Fibroblast of the conjunctiva (primary cell): Measurements from ENCODE around the gene TCF20.

Source experiments
- DNase-seq: peaks from one replicate; pipeline ENCODE4 v3.0.0-alpha.2; 2010; ENCODE audit warnings: low read depth

TCF20 gene

DNA sequence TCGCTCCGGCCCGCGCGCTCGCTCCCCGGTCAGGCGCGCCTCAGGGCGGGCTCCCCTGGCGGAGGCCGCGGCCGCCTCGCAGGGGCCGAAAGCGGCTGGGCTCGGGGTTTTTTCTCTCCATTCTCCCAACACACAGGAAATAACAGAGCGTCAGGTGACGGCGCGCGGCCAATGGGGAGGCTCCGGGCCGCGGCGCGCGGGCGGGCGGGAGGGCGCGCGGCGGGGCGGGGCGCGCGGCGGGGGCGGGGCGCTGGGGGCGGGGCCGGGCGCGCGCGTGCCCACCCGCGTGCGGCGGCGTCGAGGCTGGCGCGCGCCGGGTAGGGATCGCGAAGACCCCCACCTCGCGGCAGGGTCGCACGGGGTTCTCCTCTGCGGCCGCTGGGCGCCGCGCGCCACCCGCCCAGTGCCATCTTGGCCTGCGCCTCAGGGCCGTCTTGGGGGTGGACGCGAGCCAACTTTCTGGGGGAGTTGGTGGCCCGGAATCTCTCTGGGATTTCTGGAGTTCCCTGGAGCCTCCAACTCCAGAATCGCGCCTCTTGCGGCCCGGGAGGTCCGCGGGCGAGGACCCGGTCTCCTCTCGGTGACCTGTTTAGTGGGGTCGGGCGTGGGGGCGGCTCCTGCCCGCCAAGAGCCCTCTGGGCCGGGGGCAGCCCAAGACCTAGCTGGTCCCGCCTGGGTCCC, at the start of gene TCF20:
TCF20 (minus strand) TSS at position 144 of the 681 bp plus-strand sequence. CDS start 55,348 bp downstream, outside the sequence.
- DNase-seq, result no peak

- DNase-seq, result no peak
Observed at GRCh38 chr22:42319386-42319785, 48.9 kb upstream of the TCF20 start.

GRCh38 chr22:42318967-42319366, 48.5 kb upstream of the TCF20 start:
- no peak for DNase-seq

DNA sequence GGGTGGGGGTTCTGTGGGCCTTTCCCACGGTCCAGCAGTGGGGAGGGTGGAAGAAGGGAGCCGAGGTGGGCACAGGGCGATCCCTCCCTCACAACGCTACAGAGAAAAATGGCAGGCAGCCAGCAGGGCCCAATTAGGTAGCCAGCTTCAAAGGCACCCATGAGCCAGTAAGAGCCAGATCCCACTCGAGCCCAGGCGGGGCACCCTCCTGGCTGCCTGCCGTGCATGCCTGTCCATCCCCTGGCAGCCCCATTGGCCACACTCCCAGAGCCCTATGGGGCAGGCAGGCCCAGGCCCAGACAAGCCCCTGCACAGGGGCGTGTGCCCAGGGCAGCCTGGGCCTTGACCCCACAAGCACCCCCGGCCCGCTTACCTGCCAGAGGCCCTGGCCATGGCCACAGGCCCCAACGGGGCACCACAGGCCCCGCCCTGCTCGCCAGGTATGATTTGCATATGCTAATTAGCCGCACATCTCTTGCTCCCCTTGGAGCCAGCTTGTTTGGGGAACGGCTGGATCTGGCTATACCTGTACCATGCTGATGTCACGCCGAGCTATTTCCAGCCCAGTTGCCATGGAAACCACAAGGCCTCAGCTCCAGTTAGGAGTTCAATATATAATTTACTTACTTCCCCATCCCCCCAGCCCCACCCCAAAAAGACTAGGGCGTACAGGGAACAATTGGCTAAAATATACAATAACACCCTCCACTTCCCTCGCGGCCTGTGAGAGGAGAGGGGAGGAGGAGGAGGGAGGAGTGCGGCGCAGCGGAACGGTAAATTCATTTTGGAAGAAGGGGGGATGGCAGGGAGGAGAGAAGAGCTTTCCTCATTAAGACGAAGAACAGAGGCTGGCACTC, 47.5 kb upstream of the TCF20 start:
- DNase-seq, result no peak

DNA sequence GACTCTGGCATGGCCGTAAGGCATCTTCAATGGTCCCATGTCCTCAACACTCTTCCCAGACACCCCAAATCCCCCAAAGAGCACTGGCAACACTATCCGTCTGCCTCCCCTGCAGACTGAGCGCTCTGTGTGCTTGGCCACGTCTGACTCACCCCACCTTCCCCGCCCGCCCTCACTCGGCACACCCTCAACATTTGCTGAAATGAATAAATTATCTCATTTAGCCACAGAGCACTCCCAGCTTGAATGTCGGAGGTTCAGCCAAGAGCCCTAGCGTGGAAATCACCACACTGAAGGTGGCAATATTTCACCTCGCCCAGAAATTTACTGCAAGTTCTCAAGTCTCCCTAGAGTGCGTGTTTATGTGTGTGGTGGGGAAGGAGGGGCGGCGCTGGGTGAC, 46.6 kb upstream of the TCF20 start:
- DNase-seq, result no peak

GRCh38 chr22:42315392-42315756, 44.9 kb upstream of the TCF20 start:
- no peak for DNase-seq

GRCh38 chr22:42314709-42315391, 44.4 kb upstream of the TCF20 start:
- no peak for DNase-seq

DNA sequence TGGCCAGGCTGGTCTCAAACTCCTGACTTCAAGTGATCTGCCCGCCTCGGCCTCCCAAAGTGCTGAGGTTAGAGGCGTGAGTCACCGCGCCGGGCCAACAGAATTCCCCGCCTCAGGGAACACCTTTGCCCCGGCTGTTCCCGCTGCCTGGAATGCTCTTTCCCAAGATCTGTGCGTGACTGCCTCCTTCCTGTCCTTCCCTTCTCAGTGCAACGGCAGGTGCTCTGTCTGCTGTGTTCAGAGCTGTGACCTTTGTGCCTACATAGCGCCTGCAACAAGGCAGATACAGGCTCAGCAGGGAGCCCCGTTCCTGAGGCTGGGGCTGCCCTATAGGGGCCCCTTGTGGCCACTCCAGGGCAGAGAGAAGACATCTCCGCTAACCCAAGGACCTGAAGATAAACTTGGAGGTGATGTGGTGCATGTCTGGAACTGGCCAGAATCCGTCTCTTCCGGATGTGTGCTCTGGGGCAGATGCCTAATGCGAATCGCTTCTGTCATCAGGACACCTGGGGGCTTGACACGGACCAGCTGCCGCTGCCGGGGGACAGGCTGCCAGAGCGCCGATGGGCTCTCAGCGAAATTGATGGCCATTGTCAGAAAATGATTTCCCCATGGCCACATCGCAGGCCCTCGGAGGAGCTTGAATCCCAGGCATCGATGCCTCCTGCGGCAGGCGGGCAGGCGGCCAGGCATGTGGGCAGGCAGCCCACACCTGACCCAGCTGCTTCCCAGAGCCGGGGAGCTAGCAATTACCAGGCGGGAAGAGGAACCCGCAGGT, 43.5 kb upstream of the TCF20 start:
- DNase-seq, result no peak

DNA sequence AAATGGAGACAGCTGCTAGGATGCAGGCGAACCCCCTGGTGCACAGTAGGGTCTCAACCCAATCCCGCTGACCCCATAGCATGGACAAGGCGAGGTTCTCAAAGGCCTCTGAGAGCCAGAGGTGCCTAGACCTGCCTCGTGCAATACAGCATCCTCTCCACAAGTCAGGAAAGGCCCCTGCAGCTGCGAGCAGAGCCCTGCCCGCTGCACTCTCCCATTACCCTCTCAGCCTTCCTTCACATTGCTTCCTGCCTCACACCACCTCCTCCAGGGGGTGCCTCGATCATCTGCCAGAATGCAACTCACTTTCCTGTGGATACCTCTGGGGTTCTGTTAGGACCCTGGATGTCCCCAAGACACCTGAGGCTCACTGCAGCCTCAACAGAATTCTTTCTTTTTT, 42.8 kb upstream of the TCF20 start:
- DNase-seq, result no peak

GRCh38 chr22:42310291-42311015, 40.0 kb upstream of the TCF20 start:
- DNase-seq, result no peak

DNA sequence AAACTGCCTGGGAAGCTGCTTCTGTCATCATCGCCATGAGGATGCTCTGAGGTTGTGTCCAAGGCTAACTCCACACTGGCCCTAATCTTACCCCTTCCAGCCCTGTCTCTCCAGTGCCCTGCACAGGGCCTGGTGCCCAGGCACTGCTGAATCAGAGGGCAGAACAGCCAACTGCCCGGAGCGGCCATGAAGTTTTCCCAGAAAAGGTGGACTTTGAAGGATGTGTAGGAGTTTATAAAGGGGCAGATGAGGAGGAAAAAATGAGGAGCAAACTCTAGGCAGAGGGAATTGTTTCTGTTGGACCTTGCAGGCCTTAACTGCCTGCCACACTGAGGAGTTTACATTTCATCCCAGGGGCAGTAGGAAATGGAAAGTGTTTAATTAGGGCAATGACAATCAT, 39.4 kb upstream of the TCF20 start:
- no peak for DNase-seq

DNA sequence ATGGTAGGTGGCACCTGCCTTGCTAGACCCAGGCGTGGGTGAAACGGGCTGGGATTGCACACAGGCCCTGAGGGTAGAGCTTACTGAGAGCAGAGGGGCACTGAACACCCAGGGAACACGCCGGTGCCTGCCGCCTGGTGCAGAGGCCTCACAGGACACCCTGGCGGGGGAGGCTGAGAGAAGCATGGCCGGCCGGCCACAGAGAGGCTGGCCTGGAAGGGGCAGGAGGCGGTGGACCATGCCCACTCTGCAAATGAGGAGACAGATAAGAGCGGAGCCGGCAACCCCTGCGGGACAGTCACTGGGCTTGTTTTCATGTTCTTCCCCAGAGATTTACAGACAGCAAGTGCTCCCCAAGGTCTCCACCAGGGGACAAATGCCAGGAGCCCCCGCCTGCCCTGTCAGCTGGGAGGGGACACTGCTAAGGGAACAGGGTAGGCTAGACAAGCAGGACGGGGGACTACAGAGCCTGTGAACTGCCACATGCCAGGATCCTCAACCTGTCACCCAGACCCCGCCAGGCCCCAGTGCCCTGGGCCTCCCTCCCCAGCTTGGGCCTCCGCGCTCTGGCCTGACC, 38.5 kb upstream of the TCF20 start:
- DNase-seq, result no peak

- no peak for DNase-seq
Observed at GRCh38 chr22:42307806-42308563, 37.5 kb upstream of the TCF20 start.

DNA sequence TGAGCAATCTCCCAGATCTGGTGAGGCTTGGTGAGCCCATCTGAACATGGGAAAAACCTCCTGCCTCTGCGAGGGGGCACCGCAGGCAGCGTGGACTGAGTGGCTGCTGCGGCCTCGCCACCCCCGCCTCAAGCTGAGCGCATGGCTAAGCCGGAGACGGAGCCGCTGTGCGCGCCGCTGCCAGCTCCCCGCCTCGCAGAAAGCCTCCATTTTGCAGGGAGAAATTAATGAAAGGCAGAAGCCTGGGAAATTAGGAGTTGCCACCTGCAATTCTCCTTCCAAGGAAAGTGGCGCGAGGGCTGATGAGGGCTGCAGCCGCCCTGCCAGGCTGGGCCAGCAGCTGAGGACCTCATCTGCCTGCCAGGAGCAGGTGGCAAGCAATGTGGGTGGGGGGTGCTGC, 35.6 kb upstream of the TCF20 start:
- DNase-seq, result no peak

DNA sequence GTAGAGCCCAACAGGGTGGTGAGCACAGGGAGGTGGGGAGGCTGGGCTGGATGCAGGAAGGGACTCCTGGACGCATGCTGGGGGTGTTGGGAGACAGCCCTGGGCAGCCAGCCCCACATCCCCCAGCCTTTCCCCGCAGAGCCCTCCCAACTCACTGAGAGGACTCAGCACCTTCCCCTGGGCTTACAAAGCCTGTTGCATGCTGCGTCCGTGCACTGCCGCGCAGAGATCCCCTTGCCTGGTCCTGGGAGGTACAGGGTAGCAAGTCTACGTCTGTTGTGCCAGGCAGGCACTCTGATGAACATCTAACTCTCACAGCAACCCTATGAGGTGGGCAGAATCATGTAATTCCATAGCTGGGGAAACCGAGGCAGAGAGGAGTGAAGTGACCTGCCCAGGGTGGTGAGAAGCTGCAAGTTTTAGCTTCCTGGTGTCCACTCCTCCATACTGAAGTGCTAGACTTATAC, 33.9 kb upstream of the TCF20 start:
- DNase-seq, result no peak

DNA sequence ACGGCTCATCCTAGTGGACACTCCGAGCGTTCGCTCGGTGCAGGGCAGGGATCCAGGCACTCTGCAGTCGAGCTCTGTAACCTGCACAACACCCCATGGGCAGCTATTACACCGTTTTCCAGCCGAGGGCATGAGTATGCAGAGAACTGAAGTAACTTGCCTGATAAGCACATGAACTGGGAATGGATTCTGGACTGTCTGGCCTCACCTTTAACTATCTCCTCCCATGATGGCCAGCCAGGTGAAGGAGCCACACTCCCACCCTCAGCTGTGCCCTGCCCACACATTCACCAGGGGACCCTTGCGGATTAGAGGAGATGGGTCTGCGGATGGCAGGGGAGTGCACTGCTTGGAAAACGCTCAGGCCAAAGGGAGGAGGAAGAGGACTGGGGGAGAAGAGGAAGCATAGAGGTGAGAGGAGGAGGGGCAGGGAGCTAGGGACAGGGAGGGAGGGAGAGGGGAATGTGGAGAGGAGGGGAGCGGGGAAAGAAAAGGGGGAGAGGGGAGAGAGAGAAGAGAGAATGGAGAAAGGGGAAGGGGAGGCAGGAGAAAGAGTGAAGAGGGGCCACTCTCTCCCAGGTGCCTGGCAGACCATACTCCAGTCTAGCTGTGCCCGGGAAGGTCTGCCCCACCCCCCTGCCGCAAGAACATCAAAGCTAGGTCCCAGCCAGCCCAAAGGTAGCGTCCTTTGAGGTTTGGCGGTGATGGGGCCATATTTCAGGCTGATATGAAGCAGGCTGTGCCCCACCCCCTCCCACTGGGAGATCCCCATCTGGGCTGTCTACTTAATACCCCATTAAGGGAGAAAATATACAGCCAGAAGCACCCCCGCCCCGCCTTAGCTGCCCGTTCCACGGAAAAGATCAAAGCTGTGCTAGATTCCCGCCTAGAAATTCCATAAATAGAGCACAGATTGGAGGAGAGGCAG, 33.2 kb upstream of the TCF20 start:
- no peak for DNase-seq

DNA sequence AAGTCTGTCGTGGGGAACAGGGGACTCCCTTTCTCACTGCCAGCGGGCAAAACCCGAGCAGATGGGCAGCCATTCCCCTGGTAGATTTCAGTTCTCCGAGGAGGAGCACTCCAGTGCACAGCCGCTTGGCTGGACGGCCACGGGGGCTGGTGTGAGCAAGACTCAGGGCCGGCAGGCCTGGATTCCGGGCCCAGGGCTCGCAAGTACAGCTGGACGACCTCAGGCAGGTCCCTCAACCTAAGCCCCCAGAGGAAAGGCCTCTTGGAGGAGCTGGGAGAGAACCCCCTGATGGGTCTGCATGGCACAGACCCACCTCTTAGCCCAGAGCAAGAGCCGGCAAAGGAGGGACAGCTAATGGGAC, 31.3 kb upstream of the TCF20 start:
- no peak for DNase-seq

- DNase-seq, result no peak
Observed at GRCh38 chr22:42301077-42301741, 30.8 kb upstream of the TCF20 start.
